ENCODE data around the gene SWSAP1. TPM values are rescaled to one million over a fixed set of nuclear protein-coding genes. Genes with fewer than 3 reads are reported as not detected.
A peak's percentile ranks its signal among the peaks of the same experiment; 100 is the strongest.

SWSAP1 gene
- polyA plus RNA-seq, 3 donors, result 5.9 to 11.5 (median 8.7) TPM

GRCh38 chr19:11423791-11424181, 49.3 kb downstream of the SWSAP1 start:
- Mint-ChIP-seq H3K9me3 (peaks cover 0 to 29% (median 12%) of the 10 kb centered on the region in 7 donors), H3K4me1 (peaks cover 38% of the 10 kb centered on the region), H3K36me3 (peaks cover 2 to 3% of the 10 kb centered on the region in 2 donors), H3K27me3 (ENCODE audit: low read depth in 3 of 3) (peaks cover 46 to 64% (median 56%) of the 10 kb centered on the region in 3 donors), H3K4me3 (peak overlapping the region in 1 of 2 donors; percentile 94), H3K27ac (no peak overlapping the region)
- Histone ChIP-seq H3K27me3 (ENCODE audit: control insufficient read depth in 2 of 2, insufficient read depth in 2 of 2, low read length in 2 of 2) (peaks cover 29 to 53% of the 10 kb centered on the region in 2 donors), H3K4me3 (replicated peaks in 1 of 3; ENCODE audit: low read depth in 2 of 3, low read length in 3 of 3) (no peak overlapping the region), H3K4me2 (replicated peaks; ENCODE audit: extremely low read depth, low read length, poor library complexity, severe bottlenecking) (no peak overlapping the region), H3K9ac (ENCODE audit: insufficient read depth, low read length, poor library complexity, severe bottlenecking) (no peak overlapping the region), H2AFZ (ENCODE audit: insufficient read depth, low read depth, low read length, poor library complexity, severe bottlenecking) (no peak overlapping the region), H3K36me3 (replicated peaks in 1 of 2; ENCODE audit: control insufficient read depth in 1 of 2, insufficient read depth in 2 of 2, low read length in 2 of 2) (no peaks in the 10 kb centered on the region), H4K20me1 (ENCODE audit: insufficient read depth, low read length) (no peaks in the 10 kb centered on the region), H3K27ac (ENCODE audit: low read depth in 1 of 2, low read length in 2 of 2) (no peak overlapping the region), H3K79me2 (ENCODE audit: insufficient read depth, low read length) (no peaks in the 10 kb centered on the region), H3K9me3 (replicated peaks in 1 of 2; ENCODE audit: control insufficient read depth in 1 of 2, insufficient read depth in 1 of 2, low read length in 2 of 2) (peaks cover 3 to 14% of the 10 kb centered on the region in 2 donors), H3K4me1 (ENCODE audit: control insufficient read depth in 1 of 2, insufficient read depth in 2 of 2, low read length in 2 of 2) (peaks cover 34 to 42% of the 10 kb centered on the region in 2 donors)
- WGBS (ENCODE audit: insufficient coverage), result 20% methylated on average over 20 of the region's 22 CpGs
- intact Hi-C loops (cut with micrococcal nuclease), result loop anchor here (5.0 kb wide), 1 partner anchor 41 kb away; the partner anchor contains the start of gene EPOR (in 2 of the 2)
- no peak for DNase-seq
- no peak for TF ChIP-seq CTCF (IDR thresholded peaks at IDR 0.05)

Small RNA genes lying within 50 kb of the gene (small RNA-seq; reads per million reads assigned to genes)
- not detected for gene RF00019 (ENCODE audit: insufficient read length, low read depth)

Other genes with a start within 250 kb of the SWSAP1 start
- under 1 TPM in 1 of 3 donors, not detected in 2; 0.27 TPM for gene SPC24, start 218.9 kb upstream of the SWSAP1 start, polyA plus RNA-seq
- 1 to 10 TPM in 1 of 3 donors, under 1 TPM in 2; 0.40 to 1.3 (median 0.64) TPM for gene KANK2, start 177.1 kb upstream of the SWSAP1 start, polyA plus RNA-seq
- gene ANGPTL8, start 135.0 kb upstream of the SWSAP1 start, polyA plus RNA-seq, result not detected
- gene DOCK6, start 112.1 kb upstream of the SWSAP1 start, polyA plus RNA-seq, result under 1 TPM; 0.03 to 0.93 (median 0.18) TPM
- gene TSPAN16, start 78.5 kb upstream of the SWSAP1 start, polyA plus RNA-seq, result under 1 TPM in 2 of 3 donors, not detected in 1; 0.08 to 0.31 TPM
- gene RAB3D, start 35.0 kb upstream of the SWSAP1 start, polyA plus RNA-seq, result 10 to 100 TPM; 52.9 to 78.1 (median 60.8) TPM
- gene TMEM205, start 28.4 kb upstream of the SWSAP1 start, polyA plus RNA-seq, result 100 to 1,000 TPM; 252 to 335 (median 263) TPM
- 100 to 1,000 TPM in 1 of 3 donors, 10 to 100 TPM in 2; 37.1 to 374 (median 38.3) TPM for gene CCDC159, start 28.1 kb upstream of the SWSAP1 start, polyA plus RNA-seq
- 10 to 100 TPM; 35.0 to 99.4 (median 45.5) TPM for gene PLPPR2, start 19.2 kb upstream of the SWSAP1 start, polyA plus RNA-seq
- 10 to 100 TPM in 1 of 3 donors, 1 to 10 TPM in 2; 6.8 to 16.8 (median 8.2) TPM for gene EPOR, start 9.6 kb downstream of the SWSAP1 start, polyA plus RNA-seq
- 1 to 10 TPM in 1 of 3 donors, not detected in 2; 1.7 TPM for gene RGL3, start 44.6 kb downstream of the SWSAP1 start, polyA plus RNA-seq
- gene ODAD3, start 60.5 kb downstream of the SWSAP1 start, polyA plus RNA-seq, result under 1 TPM; 0.43 to 0.88 (median 0.61) TPM
- 100 to 1,000 TPM in 1 of 3 donors, 10 to 100 TPM in 2; 24.9 to 172 (median 28.4) TPM for gene PRKCSH, start 61.0 kb downstream of the SWSAP1 start, polyA plus RNA-seq
- not detected for gene ELAVL3, start 106.4 kb downstream of the SWSAP1 start, polyA plus RNA-seq
- gene ZNF653, start 131.2 kb downstream of the SWSAP1 start, polyA plus RNA-seq, result 1 to 10 TPM in 2 of 3 donors, under 1 TPM in 1; 0.88 to 8.1 (median 1.2) TPM
- gene ECSIT, start 154.5 kb downstream of the SWSAP1 start, polyA plus RNA-seq, result 10 to 100 TPM; 26.4 to 31.6 (median 28.3) TPM
- gene CNN1, start 164.2 kb downstream of the SWSAP1 start, polyA plus RNA-seq, result not detected
- 10 to 100 TPM; 48.5 to 95.5 (median 77.5) TPM for gene ELOF1, start 184.6 kb downstream of the SWSAP1 start, polyA plus RNA-seq
- 10 to 100 TPM; 20.1 to 58.2 (median 31.2) TPM for gene ACP5, start 203.0 kb downstream of the SWSAP1 start, polyA plus RNA-seq
- 1 to 10 TPM; 1.7 to 3.7 (median 3.4) TPM for gene ZNF627, start 222.8 kb downstream of the SWSAP1 start, polyA plus RNA-seq

All from CD14-positive monocyte (primary cell).